Thyroid gland (tissue), 4 donors: Measurements from ENCODE around the gene BTG1.

Experiments
- POLR2A ChIP-seq, 2 donors: fragments of 450-650 bp; IDR thresholded peaks; one replicate each; pipeline ENCODE4 v1.6.1; 2017; ENCODE audit warnings: antibody characterized with exemption in 2 of 2, mild to moderate bottlenecking in 2 of 2, moderate library complexity in 1 of 2
- TF ChIP-seq, protein P1 (sequence below), 6 experiments: fragments of 200-600 bp in 3 of 6; fragments of 450-650 bp in 3 of 6; sonication (generic) in 3 of 6; IDR thresholded peaks; one replicate each; pipeline ENCODE4 v1.5.1; 2016 to 2019; ENCODE audit warnings: antibody characterized with exemption in 6 of 6, mild to moderate bottlenecking in 2 of 6, inconsistent platforms in 1 of 6, moderate library complexity in 1 of 6

DNA sequence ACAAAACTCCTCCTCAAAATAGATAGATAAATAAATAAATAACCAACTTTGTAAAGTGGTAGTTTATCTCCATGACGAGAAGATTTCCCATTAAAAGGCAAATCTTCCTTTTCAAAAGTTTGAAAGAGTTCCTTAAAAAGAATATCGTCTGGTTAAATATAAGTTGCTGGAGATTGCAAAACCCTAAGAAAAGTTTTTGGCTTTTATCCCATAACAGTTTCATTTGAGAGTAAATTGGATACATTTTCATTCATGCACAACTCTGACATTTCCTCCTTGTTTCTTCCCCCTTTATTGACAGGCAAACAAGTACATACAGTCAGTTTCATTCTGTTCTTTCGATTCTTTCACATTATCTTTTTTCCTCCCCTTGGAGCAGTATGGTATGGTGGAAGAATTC lies 45.4 kb upstream of the BTG1 start:
- TF ChIP-seq, protein P1, sequence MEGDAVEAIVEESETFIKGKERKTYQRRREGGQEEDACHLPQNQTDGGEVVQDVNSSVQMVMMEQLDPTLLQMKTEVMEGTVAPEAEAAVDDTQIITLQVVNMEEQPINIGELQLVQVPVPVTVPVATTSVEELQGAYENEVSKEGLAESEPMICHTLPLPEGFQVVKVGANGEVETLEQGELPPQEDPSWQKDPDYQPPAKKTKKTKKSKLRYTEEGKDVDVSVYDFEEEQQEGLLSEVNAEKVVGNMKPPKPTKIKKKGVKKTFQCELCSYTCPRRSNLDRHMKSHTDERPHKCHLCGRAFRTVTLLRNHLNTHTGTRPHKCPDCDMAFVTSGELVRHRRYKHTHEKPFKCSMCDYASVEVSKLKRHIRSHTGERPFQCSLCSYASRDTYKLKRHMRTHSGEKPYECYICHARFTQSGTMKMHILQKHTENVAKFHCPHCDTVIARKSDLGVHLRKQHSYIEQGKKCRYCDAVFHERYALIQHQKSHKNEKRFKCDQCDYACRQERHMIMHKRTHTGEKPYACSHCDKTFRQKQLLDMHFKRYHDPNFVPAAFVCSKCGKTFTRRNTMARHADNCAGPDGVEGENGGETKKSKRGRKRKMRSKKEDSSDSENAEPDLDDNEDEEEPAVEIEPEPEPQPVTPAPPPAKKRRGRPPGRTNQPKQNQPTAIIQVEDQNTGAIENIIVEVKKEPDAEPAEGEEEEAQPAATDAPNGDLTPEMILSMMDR (IDR thresholded peaks at IDR 0.05), result no peak
- TF ChIP-seq POLR2A (IDR thresholded peaks at IDR 0.05), result no peak
